Cardiac fibroblast (primary cell): ENCODE measurements around the gene CHRNA9.

Experiments used
- DNase-seq, 2 donors: peaks; one replicate each; pipeline versions ENCODE4 v3.0.0 to v3.0.0-alpha.2; 2010; ENCODE audit warnings: low read depth in 2 of 2
- H3K4me3 ChIP-seq, 2 donors: replicated peaks in 1 of 2; 1 replicate in 1 of 2; 2 replicates in 1 of 2; pipeline ENCODE4 v1.5.1; 2011; ENCODE audit warnings: low read depth in 2 of 2, low read length in 2 of 2, mild to moderate bottlenecking in 2 of 2, moderate library complexity in 1 of 2
- CTCF ChIP-seq: IDR thresholded peaks from one replicate; pipeline ENCODE4 v1.5.1; 2011; ENCODE audit warnings: low read depth, mild to moderate bottlenecking, low read length, inconsistent platforms

Gene CHRNA9

DNA sequence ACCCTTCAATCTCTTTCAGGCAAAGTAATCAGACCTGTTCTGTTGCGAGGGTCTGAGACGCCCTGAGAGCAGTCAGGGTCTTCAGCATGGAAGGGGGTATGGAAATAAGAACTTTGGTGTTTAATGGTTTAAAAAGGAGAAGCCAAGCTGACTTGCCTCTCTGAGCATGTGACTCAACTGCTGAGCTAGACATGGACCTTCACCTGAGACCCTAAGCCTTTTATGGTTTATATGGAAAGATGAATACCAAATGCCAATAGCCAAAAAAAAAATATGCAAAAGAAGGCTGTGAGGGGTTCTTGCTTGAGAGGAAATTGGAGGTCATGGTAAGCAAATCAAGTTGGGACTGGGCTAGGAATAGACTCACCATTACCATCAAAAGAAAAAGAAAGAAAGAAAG lies 30.6 kb downstream of the CHRNA9 start:
- H3K4me3 ChIP-seq = no peak overlapping the region
- no peak for DNase-seq
- TF ChIP-seq CTCF = no peak

GRCh38 chr4:40367451-40367850 lies 32.3 kb downstream of the CHRNA9 start:
- no peak overlapping the region for H3K4me3 ChIP-seq
- DNase-seq = peak; percentile 9 to 19
- no peak for TF ChIP-seq CTCF

GRCh38 chr4:40369437-40370274 lies 34.5 kb downstream of the CHRNA9 start:
- no peak for DNase-seq
- H3K4me3 ChIP-seq = no peak overlapping the region
- TF ChIP-seq CTCF = no peak

DNA sequence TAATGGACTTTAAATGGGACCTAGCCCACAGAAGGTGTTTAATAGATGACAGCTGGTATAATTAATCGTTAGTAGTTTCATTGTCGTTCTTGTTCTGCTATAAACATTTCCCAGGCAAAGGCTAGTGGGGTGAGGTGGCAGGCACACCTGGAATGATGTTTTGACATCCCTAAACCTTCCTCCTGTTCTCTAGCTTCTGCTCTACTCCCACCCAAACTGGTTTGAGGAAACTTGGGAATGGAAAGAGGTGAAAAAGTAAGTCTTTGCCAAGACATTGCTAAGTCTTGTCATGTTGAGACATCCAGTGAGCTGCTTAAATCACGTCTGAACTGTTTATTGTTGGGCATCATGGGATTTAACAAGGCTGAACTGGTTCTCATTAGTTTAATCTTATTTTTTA lies 37.5 kb downstream of the CHRNA9 start:
- no peak overlapping the region for H3K4me3 ChIP-seq
- no peak for DNase-seq
- no peak for TF ChIP-seq CTCF

DNA sequence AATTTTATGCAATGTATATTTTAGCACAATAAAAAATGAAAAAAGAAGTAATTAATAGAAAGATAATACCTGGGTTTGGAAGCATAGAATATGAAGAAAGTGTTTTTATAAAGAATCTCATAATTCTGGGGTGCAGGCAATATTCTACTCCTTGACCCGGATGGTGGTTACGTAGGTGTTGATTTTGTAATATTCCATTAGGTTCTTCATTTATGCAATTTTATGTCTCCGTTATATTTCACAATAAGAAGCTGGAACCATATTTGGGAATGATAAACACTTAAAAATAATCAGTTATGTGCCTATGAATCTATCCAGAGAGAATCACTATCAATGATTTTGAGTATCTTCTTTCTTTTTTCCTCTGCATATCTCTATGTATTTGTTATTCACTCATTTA lies 38.5 kb downstream of the CHRNA9 start:
- H3K4me3 ChIP-seq = no peak overlapping the region
- TF ChIP-seq CTCF = no peak
- DNase-seq = no peak

DNA sequence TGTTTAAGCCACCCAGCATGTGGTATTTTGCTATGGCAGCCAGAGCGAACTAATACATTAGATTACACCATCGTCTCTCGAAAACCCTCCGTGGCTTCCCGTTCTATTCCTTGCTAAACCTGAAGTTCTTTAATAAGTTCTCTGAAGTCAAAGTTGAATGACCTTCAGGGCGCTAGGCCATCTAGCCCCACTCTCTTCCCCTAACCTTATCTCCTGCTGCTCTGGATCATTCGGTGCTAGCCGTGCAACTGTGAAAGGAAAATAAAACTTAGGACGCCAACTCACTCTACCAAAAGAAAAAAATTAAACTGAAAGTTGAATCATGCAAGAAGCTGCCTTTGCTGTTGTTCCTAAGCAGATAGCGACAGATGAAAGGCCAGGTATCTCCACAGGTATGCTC lies 40.0 kb downstream of the CHRNA9 start:
- H3K4me3 ChIP-seq = no peak overlapping the region
- no peak for DNase-seq
- no peak for TF ChIP-seq CTCF

GRCh38 chr4:40375620-40376019 lies 40.5 kb downstream of the CHRNA9 start:
- no peak overlapping the region for H3K4me3 ChIP-seq
- no peak for DNase-seq
- no peak for TF ChIP-seq CTCF
